NCI-H2107 (cell line): Measurements from ENCODE around the gene IGF1R.

Source experiments
- DNase-seq: peaks from one replicate; lab custom pipeline; 2025; lab: John Stamatoyannopoulos, UW

Gene IGF1R

GRCh38 chr15:98830034-98830634 lies 181.8 kb downstream of the IGF1R start:
- no peak for DNase-seq

GRCh38 chr15:98834976-98835375 lies 186.6 kb downstream of the IGF1R start:
- DNase-seq, result no peak

GRCh38 chr15:98835876-98836275 lies 187.5 kb downstream of the IGF1R start:
- no peak for DNase-seq

- DNase-seq, result no peak
Measured at GRCh38 chr15:98838387-98839259, 190.3 kb downstream of the IGF1R start.

GRCh38 chr15:98840053-98840452 lies 191.7 kb downstream of the IGF1R start:
- no peak for DNase-seq

- no peak for DNase-seq
Measured at GRCh38 chr15:98841419-98841970, 193.2 kb downstream of the IGF1R start.

GRCh38 chr15:98842192-98842972 lies 194.0 kb downstream of the IGF1R start:
- no peak for DNase-seq

- DNase-seq, result no peak
Measured at GRCh38 chr15:98842973-98843285, 194.6 kb downstream of the IGF1R start.

- DNase-seq, result no peak
Measured at GRCh38 chr15:98843844-98844243, 195.5 kb downstream of the IGF1R start.

- DNase-seq, result no peak
Measured at GRCh38 chr15:98844261-98844660, 195.9 kb downstream of the IGF1R start.

GRCh38 chr15:98845138-98845884 lies 197.0 kb downstream of the IGF1R start:
- no peak for DNase-seq

- peak; percentile 60 for DNase-seq
Measured at GRCh38 chr15:98850961-98851572, 202.7 kb downstream of the IGF1R start.

GRCh38 chr15:98853161-98853560 lies 204.8 kb downstream of the IGF1R start:
- peak; percentile 56 for DNase-seq

- DNase-seq, result no peak
Measured at GRCh38 chr15:98853617-98854420, 205.5 kb downstream of the IGF1R start.

- DNase-seq, result no peak
Measured at GRCh38 chr15:98854496-98854895, 206.2 kb downstream of the IGF1R start.

- no peak for DNase-seq
Measured at GRCh38 chr15:98855067-98855814, 206.9 kb downstream of the IGF1R start.

- DNase-seq, result no peak
Measured at GRCh38 chr15:98855815-98856531, 207.6 kb downstream of the IGF1R start.

- DNase-seq, result no peak
Measured at GRCh38 chr15:98856532-98856907, 208.2 kb downstream of the IGF1R start.

GRCh38 chr15:98858610-98859023 lies 210.3 kb downstream of the IGF1R start:
- no peak for DNase-seq
